ENCODE data around the gene LAMA5. TPM values are rescaled to one million over a fixed set of nuclear protein-coding genes. Genes with fewer than 3 reads are reported as not detected.

Gene LAMA5, protein sequence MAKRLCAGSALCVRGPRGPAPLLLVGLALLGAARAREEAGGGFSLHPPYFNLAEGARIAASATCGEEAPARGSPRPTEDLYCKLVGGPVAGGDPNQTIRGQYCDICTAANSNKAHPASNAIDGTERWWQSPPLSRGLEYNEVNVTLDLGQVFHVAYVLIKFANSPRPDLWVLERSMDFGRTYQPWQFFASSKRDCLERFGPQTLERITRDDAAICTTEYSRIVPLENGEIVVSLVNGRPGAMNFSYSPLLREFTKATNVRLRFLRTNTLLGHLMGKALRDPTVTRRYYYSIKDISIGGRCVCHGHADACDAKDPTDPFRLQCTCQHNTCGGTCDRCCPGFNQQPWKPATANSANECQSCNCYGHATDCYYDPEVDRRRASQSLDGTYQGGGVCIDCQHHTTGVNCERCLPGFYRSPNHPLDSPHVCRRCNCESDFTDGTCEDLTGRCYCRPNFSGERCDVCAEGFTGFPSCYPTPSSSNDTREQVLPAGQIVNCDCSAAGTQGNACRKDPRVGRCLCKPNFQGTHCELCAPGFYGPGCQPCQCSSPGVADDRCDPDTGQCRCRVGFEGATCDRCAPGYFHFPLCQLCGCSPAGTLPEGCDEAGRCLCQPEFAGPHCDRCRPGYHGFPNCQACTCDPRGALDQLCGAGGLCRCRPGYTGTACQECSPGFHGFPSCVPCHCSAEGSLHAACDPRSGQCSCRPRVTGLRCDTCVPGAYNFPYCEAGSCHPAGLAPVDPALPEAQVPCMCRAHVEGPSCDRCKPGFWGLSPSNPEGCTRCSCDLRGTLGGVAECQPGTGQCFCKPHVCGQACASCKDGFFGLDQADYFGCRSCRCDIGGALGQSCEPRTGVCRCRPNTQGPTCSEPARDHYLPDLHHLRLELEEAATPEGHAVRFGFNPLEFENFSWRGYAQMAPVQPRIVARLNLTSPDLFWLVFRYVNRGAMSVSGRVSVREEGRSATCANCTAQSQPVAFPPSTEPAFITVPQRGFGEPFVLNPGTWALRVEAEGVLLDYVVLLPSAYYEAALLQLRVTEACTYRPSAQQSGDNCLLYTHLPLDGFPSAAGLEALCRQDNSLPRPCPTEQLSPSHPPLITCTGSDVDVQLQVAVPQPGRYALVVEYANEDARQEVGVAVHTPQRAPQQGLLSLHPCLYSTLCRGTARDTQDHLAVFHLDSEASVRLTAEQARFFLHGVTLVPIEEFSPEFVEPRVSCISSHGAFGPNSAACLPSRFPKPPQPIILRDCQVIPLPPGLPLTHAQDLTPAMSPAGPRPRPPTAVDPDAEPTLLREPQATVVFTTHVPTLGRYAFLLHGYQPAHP (N-terminal part only)
- 321 TPM for total RNA-seq (2021; ENCODE audit: unreplicated experiment)
- polyA plus RNA-seq (2012) = 190 and 217 TPM in 2 replicates
- Bru-seq, nascent RNA = percentile 74 among the genes with signal in this experiment
- percentile 89 among the genes with signal in this experiment for BruChase-seq, experiment 1, labeled RNA remaining after a 6-hour chase
- BruChase-seq, experiment 2, labeled RNA remaining after a 2-hour chase = percentile 82 among the genes with signal in this experiment
- long read RNA-seq, transcript LAMA5-212 (4 exons, 780 nt) = major isoform, 16 of 174 reads
- long read RNA-seq, partial matches to known transcripts = 99 of 174 reads
- long read RNA-seq, other reads (novel, unspliced or antisense) = 59 of 174 reads

DNA sequence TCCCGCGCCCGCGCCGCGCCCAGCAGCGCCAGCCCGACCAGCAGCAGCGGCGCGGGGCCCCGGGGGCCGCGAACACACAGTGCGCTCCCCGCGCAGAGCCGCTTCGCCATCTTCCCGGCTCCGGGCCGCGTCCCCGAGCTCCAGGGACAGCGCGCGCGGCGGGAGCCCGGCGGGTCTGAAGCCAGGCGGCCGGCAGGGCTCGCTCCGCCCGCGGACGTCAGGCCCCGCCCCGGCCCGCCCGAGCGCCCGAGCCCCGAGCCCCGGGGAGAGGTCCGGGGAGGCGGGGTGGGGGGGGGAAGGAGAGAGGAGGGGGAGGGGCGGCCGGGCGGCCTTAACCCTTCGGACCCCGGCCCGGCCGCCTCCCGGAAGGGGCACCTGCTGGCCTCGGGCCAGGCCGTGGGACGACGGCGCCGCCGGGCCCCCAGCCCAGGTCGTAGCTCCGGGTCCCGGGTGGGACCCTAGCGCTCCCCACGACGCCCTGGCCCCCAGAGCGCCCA lies at the start of gene LAMA5:
LAMA5 (minus strand) TSS at position 177 of the 497 bp plus-strand sequence; CDS start at position 110, 67 bp downstream.
- no peaks in the 10 kb centered on the region for H3K27me3 ChIP-seq (ENCODE audit: insufficient read depth, low read length)
- peaks cover 48% of the 10 kb centered on the region for H3K79me2 ChIP-seq (ENCODE audit: insufficient read depth, low read length)
- H3K27ac ChIP-seq (ENCODE audit: low read depth, low read length) = peak within 1 kb of the TSS; percentile 98
- H3K9ac ChIP-seq (ENCODE audit: low read length) = peak within 1 kb of the TSS; percentile 94
- H2AFZ ChIP-seq (ENCODE audit: low read depth, low read length, poor library complexity, severe bottlenecking) = no peak within 1 kb of the TSS
- H3K4me1 ChIP-seq (ENCODE audit: control insufficient read depth in 1 of 2, insufficient read depth in 2 of 2, low read length in 2 of 2) = peaks cover 73 to 84% of the 10 kb centered on the region in 2 experiments
- H3K9me3 ChIP-seq (ENCODE audit: control insufficient read depth in 1 of 2, insufficient read depth in 1 of 2, low read depth in 1 of 2, low read length in 2 of 2) = no peaks in the 10 kb centered on the region
- H3K4me2 ChIP-seq (ENCODE audit: low read length) = peak within 1 kb of the TSS; percentile 100
- RAD21 ChIA-PET (ENCODE audit: low non-redundant PET in 1 of 2, low total read pairs in 2 of 2, uncharacterized antibody in 2 of 2, unreplicated experiment in 2 of 2) = no interaction called here
- H4K20me1 ChIP-seq (ENCODE audit: insufficient read depth) = no peaks in the 10 kb centered on the region
- peak; percentile 51 for ATAC-seq
- TF ChIP-seq POLR2A (IDR thresholded peaks at IDR 0.05; ENCODE audit: borderline replicate concordance, extremely low read depth, insufficient read depth, insufficient read length) (peak; percentile 51), JUND (IDR thresholded peaks at IDR 0.05) (no peak), POLR2AphosphoS5 (IDR thresholded peaks at IDR 0.05; ENCODE audit: low read depth, low read length) (peak; percentile 78)
- no TSS peak for BruUV-seq (replicated peaks)
- H3K36me3 ChIP-seq (ENCODE audit: control insufficient read depth in 1 of 2, insufficient read depth in 2 of 2, low read length in 2 of 2) = no peaks in the 10 kb centered on the region
- DNase-seq (ENCODE audit: low read depth, low spot score) = no peak
- H3K4me3 ChIP-seq (replicated peaks in 1 of 2; ENCODE audit: low read depth in 1 of 2, low read length in 2 of 2) = peak within 1 kb of the TSS; percentile 83 to 88
- CTCF ChIA-PET = no interaction called here
- H3K9me2 ChIP-seq (ENCODE audit: insufficient read depth) = no peaks in the 10 kb centered on the region
- intact Hi-C loops (cut with micrococcal nuclease) = loop anchor here (5.0 kb wide), 1 partner anchor 65 kb away; the partner anchor contains the start of gene ADRM1
- POLR2A ChIA-PET = interaction anchor here (2.6 kb wide), 1 partner anchor 17 kb away, joined by 12 read pairs; no protein-coding TSS in a partner anchor
